ENCODE results near the gene SCUBE3. TPM values are rescaled to one million over a fixed set of nuclear protein-coding genes. Genes with fewer than 3 reads are reported as not detected.

The SCUBE3 gene
- total and polyA plus RNA-seq, 2 of the 13 experiments (the other 11 are each of a cell fraction or from before 2014, with no cell fraction given), result not detected

DNA sequence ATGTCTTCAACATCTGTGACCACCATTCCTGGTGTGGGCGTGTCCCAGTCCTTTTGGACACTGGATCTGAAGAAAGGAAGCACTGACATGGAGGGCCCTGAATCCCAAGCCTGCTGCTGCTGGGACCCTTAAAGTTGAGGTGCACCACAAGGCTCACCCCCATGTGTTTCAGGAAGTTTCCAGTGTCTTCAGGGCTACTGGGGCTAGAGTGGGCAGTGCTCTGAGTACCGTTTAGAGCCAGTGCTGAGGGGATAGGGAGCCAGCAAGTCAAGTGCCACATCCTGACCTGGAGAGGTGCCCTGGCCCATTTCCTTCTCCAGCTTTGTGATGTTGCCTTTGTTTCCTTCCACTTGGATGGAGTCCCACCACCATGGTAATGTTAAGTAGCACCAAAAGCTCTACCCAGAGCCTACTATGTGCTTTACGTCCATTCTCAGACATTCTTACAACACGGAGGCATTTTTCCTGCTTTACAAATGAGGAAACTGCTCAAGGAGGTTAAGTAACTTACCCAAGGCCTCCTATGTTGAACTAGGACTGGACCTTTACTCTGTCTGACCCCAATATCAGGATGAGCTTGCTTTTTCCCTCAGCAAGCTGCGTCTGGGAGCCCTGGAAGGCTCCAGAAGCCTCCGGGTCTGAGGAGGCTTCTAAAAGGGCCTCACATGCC is 83.3 kb downstream of the SCUBE3 start:
- BruUV-seq (replicated peaks), result no TSS peak
- no peak overlapping the region for H3K27ac ChIP-seq (ENCODE audit: extremely low read length, insufficient read depth, low read length)
- no peaks in the 10 kb centered on the region for H3K79me2 ChIP-seq (ENCODE audit: insufficient read depth, low read length)
- no peaks in the 10 kb centered on the region for H3K27me3 ChIP-seq (ENCODE audit: control insufficient read depth in 1 of 2, insufficient read depth in 2 of 2, low read length in 2 of 2)
- peak overlapping the region; percentile 64; the same call in 1 of the 2 replicates for H3K9ac ChIP-seq (ENCODE audit: insufficient read depth, low read depth, low read length)
- WGBS (ENCODE audit: low lambda C conversion rate), result 70% methylated on average over 6 of the region's 6 CpGs
- peak overlapping the region; percentile 82 for H3K4me2 ChIP-seq (ENCODE audit: low read depth, low read length)
- in situ Hi-C loops (cut with HindIII; ENCODE audit: extremely low pct_ligation_motif_present, low pct_unique_long_range_greater_than_20kb), result loop anchor here (5.0 kb wide), 2 partner anchors 35 to 170 kb away; partner anchors contain the start of gene RPL10A
- 0 out of 2 replicates have a peak, but pooled peaks have one; percentile 24 for TF ChIP-seq THYN1 (CRISPR knock-in tag; IDR thresholded peaks at IDR 0.05; ENCODE audit: borderline replicate concordance, low read depth)
- 0 out of 2 replicates have a peak, but pooled peaks have one; percentile 4 for TF ChIP-seq TRAFD1 (CRISPR knock-in tag; IDR thresholded peaks at IDR 0.05; ENCODE audit: borderline replicate concordance)
- TF ChIP-seq ZNF670 (CRISPR knock-in tag; IDR thresholded peaks at IDR 0.05; ENCODE audit: borderline replicate concordance), result 0 out of 2 replicates have a peak, but pooled peaks have one; percentile 1
- TF ChIP-seq ZBTB34 (CRISPR knock-in tag; IDR thresholded peaks at IDR 0.05), result 0 out of 2 replicates have a peak, but pooled peaks have one; percentile 36
- TF ChIP-seq ZBTB37 (CRISPR knock-in tag; IDR thresholded peaks at IDR 0.05), result no peak
- no peak for TF ChIP-seq SMARCC2 (IDR thresholded peaks at IDR 0.05)
- intact Hi-C loops (cut with micrococcal nuclease; ENCODE audit: unreplicated experiment), result loop anchor here (1.0 to 10.0 kb wide), 8 partner anchors 21 to 438 kb away; partner anchors contain the start of genes ARMC12, PPARD and RPL10A
- no peaks in the 10 kb centered on the region for H4K20me1 ChIP-seq (ENCODE audit: insufficient read depth, low read length)
- DNase-seq (ENCODE audit: low spot score) (no peak), FAIRE-seq (no peak), ATAC-seq (peak; percentile 4)
- H3K4me3 ChIP-seq (replicated peaks in 1 of 3; ENCODE audit: insufficient read depth in 1 of 3, low read depth in 2 of 3, low read length in 3 of 3), result peak overlapping the region in 1 of 3 experiments; percentile 81; a peak in 2 of 6 replicates
- POLR2A ChIA-PET, result interaction anchor here (0.7 to 1.8 kb wide), 3 partner anchors 31 to 155 kb away, joined by 3 to 5 read pairs (median 4); partner anchors contain the start of gene FANCE
- peaks cover 20% of the 10 kb centered on the region for H3K4me1 ChIP-seq (ENCODE audit: insufficient read depth, low read length)
- no peaks in the 10 kb centered on the region for H3K9me3 ChIP-seq (ENCODE audit: low read length)
- H3K36me3 ChIP-seq (replicated peaks in 1 of 2; ENCODE audit: control insufficient read depth in 1 of 2, insufficient read depth in 2 of 2, low read length in 2 of 2), result peaks cover 3 to 4% of the 10 kb centered on the region in 2 experiments; a peak in 2 of 5 replicates
- H2AFZ ChIP-seq (ENCODE audit: low read length), result no peak overlapping the region
- CTCF ChIA-PET (ENCODE audit: low intra/inter-chr PET ratio, low total read pairs), result interaction anchor here (0.9 to 2.8 kb wide), 7 partner anchors 30 to 230 kb away, joined by 4 to 35 read pairs (median 6); partner anchors contain the start of gene RPL10A
